NCI-H510A (cell line): ENCODE measurements around the gene LRP10.

Experiments
- DNase-seq: peaks from one replicate; lab custom pipeline; 2025; lab: John Stamatoyannopoulos, UW

LRP10 gene

DNA sequence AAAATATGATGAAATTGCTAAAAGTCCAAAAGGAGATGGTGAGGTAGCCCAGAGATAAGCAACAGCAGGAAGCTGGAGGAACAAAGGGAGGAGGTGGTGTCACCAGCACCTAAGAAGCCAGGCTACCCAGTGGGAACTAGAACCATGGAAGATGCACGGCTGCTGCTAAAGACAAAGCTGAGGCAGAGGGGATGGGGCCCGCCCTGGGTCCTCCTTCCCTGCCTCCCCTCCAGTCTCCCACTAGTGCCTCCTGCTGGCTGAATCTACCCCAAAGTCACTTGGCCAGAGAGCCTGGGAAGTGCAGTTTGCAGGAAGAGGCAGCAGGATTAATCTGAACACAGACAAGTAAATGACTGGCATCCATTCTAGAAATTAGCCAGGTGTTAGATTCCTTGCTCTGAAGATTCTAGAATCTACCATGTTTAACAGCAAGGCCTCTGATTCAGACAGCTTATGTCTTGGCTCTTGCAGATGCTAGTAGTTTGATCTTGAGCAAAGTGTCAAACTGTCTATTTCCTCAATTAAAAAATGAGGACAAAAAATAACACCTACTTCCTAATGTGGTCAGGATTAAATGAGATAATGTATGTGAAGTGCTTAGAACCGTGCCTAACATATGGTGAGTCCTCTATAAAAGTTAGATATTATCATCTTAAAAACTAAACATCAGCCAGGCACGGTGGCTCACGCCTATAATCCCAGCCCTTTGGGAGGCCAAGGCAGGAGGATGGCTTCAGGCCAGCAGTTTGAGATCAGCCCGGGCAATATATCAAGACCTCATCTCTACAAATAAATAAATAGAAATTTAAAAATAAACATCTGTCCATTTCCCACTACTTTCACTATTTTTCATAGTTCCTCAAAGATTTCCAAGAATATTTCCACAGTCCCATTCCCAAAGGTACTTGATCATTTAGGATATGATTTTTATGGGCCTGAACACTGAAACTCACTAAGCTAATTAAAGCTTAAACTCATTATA, 5.8 kb upstream of the LRP10 start:
- no peak for DNase-seq

DNA sequence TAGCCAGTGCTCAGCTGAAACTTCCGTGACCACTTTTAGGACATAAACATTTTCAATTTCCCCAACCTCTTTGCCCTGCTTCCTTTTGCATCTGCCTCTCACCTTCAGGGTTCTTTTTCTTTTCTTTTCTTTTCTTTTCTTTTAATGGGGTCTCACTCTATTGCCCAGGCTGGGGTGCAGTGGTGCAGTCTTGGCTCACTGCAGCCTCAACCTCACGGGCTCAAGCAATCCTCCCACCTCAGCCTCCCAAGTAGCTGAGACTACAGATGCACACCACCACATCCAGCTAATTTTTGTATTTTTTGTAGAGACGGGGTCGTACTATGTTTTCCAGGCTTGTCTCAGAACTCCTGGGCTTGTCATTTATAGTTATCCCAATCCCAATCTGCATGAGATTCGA, 4.7 kb upstream of the LRP10 start:
- no peak for DNase-seq

DNA sequence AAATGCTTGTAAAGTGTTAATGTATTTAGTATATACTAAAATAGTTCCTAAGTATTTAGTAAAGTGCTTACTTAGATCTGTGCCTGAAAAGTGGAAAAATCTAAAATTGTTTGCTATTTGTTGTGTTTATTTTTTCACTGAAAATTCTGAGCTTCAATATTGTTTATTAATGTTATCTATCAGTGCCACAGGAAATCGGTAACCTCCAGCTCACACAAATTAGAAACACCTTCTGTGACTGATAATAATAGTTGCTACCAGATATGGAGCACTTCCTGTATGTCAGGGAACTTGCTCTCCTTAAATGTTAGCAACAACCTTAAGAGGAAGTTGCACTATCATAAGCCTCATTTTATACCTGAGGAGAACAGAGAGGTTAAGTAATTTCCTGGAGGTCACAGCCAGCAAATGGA, 723 bp upstream of the LRP10 start:
- DNase-seq: no peak

DNA sequence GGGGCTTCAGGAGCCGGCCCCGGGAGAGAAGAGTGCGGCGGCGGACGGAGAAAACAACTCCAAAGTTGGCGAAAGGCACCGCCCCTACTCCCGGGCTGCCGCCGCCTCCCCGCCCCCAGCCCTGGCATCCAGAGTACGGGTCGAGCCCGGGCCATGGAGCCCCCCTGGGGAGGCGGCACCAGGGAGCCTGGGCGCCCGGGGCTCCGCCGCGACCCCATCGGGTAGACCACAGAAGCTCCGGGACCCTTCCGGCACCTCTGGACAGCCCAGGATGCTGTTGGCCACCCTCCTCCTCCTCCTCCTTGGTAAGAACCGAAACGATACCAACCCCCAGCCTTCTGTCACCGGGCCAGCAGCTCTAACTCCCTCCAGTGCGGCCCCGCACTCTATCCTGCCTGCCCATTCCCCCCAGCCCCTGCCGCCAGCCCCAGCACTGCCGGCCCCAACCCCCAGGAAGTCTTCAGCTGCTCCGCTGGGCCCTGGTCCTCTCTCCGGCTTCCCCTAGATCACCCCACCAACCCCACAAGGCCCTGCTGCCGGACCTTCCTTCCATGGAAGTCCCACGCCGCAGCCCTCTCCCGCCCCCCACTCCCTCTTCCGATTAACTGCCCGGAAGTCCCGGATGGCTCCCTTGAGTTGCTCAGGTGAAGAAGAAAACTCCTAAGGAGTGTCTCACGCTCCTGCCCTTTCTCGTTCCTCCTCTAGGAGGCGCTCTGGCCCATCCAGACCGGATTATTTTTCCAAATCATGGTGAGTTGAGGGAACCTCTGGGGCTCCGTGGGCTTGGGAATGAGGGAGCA, 693 bp downstream of the LRP10 start:
- DNase-seq: peak; percentile 52

DNA sequence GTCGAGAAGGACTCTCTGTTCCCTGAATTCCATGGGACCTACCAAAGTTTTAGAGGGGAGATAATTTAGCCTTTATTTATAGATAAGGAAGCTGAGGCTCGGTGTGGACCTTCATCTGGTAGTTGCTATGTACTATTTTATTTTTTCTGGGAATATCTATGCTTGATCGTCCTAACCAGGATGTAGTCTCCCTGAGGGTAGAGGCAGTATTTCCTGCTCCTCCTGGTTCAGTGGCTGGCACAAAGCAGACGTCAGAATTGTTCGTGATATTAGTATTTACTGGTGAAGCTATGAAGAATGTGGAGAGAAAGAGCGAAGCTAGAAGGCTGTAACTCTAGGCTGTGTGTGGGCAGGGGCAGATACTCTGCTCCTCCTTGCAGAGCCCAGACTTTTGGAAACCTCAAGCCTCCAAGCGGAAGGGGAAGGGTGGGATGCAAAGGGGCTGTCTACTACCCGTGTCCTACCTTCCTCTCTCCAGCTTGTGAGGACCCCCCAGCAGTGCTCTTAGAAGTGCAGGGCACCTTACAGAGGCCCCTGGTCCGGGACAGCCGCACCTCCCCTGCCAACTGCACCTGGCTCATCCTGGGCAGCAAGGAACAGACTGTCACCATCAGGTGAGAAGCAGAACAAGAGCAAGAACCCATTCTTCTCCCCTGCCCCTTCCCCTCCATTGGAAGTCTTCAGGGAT, 1.4 kb downstream of the LRP10 start:
- DNase-seq: no peak

DNA sequence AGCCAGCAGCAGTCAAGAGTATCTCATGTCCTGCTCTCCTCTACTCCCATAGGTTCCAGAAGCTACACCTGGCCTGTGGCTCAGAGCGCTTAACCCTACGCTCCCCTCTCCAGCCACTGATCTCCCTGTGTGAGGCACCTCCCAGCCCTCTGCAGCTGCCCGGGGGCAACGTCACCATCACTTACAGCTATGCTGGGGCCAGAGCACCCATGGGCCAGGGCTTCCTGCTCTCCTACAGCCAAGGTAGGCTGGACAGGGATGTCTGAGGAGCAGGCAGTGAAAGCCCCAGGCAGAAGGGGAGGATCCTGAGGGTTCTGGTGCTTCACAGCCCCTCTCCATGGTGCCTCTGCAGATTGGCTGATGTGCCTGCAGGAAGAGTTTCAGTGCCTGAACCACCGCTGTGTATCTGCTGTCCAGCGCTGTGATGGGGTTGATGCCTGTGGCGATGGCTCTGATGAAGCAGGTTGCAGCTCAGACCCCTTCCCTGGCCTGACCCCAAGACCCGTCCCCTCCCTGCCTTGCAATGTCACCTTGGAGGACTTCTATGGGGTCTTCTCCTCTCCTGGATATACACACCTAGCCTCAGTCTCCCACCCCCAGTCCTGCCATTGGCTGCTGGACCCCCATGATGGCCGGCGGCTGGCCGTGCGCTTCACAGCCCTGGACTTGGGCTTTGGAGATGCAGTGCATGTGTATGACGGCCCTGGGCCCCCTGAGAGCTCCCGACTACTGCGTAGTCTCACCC, 3.6 kb downstream of the LRP10 start:
- no peak for DNase-seq

DNA sequence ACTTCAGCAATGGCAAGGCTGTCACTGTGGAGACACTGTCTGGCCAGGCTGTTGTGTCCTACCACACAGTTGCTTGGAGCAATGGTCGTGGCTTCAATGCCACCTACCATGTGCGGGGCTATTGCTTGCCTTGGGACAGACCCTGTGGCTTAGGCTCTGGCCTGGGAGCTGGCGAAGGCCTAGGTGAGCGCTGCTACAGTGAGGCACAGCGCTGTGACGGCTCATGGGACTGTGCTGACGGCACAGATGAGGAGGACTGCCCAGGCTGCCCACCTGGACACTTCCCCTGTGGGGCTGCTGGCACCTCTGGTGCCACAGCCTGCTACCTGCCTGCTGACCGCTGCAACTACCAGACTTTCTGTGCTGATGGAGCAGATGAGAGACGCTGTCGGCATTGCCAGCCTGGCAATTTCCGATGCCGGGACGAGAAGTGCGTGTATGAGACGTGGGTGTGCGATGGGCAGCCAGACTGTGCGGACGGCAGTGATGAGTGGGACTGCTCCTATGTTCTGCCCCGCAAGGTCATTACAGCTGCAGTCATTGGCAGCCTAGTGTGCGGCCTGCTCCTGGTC, 4.3 kb downstream of the LRP10 start:
- DNase-seq: no peak

DNA sequence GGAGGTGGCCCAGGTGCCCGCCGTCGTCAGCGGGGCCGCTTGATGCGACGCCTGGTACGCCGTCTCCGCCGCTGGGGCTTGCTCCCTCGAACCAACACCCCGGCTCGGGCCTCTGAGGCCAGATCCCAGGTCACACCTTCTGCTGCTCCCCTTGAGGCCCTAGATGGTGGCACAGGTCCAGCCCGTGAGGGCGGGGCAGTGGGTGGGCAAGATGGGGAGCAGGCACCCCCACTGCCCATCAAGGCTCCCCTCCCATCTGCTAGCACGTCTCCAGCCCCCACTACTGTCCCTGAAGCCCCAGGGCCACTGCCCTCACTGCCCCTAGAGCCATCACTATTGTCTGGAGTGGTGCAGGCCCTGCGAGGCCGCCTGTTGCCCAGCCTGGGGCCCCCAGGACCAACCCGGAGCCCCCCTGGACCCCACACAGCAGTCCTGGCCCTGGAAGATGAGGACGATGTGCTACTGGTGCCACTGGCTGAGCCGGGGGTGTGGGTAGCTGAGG, 5.5 kb downstream of the LRP10 start:
- DNase-seq: no peak

DNA sequence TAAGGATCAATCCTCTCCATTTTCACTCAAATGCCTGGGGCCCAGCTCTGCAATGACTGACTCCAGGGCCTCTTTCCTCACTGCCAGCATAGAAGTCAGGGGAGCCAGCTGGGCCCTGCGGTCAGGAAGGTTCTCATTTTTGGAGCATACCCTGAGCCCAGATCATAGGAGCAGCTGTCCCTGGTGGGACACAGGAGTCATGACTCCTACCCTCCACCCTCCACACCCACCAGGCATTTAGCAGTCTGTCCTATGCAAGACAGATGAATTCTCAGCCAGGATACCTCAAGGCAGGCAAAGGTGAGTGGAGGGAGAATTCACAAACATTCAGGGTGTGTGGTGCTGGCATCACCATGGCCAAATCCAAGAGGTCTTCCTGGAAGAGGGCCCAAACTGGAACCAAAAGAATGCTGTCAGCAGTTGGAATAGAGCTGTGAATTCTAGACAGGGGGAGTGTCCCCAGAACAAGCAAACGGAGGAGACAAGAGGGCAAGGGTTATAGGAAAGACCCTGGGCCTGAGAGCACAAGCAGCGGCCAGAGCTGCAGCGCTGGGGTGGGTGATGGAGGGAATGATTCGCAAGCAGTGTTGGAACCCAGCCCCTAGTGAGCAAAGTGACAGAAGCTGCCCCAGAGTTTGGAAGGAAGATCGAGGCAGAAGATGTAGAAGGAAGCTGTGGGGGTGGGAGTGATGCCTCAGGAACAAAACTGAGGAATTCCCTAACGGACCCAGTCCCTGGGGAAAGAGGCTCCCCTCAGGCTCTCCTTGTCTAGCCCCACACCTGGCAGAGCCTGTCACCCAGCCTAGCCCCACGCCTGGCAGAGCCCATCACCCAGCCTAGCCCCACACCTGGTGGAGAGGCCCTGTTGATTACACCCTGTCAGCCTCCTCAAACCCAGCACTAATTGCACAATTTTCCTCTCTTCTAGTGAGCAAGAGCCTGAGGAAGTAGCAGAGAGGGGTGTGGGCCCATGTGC, 7.0 kb downstream of the LRP10 start:
- DNase-seq: no peak

DNA sequence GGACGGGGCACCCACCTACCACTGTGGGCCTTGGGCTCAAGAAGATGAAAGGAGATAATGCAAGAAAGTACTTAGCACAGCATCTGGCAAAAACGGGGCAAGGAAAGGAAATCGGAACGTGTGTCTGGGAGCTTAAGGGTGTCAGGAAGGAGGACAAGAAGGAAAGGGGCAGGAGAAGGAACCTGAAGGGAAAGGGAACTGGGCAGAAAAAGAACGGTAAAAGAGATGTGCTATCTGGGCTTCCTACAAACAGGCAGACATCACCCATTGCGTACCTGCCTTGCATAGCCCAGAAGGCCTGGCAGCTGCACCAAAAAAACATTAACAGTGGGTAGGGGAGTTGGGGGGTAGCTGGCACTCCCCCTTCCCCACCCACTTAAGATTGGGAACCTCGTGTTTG, 10.5 kb downstream of the LRP10 start:
- DNase-seq: no peak

DNA sequence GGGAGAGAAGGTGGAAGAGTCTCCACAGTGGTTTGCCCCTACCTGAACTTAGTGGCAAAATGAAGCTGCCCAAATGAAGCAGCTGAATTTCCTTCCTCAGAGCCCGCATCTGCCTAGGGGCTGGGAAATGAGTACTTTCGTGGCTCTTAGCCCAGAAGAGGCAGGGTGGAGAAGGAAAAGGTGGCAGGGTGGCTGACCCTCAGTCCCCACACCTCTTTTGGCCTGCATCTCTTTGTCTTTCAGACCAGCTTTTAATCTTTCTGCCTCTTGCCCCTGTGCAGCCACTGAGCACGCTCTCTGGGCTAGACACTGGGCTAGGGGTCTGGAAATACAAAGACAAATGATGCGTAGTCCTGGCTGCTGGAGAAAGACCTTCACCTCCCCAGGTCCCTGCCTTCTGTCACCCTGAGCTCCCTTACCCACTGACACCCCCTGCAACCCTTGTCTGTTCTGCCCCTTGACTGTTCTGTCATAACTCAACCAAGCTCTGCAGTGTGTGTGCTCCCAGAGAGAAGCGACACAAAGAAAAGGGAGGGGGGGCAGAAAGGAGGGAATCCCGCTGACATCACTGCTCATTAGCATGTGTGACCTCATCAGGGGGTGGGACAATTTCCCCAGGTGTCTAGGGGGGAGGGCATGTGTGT, 11.1 kb downstream of the LRP10 start:
- peak; percentile 57 for DNase-seq

DNA sequence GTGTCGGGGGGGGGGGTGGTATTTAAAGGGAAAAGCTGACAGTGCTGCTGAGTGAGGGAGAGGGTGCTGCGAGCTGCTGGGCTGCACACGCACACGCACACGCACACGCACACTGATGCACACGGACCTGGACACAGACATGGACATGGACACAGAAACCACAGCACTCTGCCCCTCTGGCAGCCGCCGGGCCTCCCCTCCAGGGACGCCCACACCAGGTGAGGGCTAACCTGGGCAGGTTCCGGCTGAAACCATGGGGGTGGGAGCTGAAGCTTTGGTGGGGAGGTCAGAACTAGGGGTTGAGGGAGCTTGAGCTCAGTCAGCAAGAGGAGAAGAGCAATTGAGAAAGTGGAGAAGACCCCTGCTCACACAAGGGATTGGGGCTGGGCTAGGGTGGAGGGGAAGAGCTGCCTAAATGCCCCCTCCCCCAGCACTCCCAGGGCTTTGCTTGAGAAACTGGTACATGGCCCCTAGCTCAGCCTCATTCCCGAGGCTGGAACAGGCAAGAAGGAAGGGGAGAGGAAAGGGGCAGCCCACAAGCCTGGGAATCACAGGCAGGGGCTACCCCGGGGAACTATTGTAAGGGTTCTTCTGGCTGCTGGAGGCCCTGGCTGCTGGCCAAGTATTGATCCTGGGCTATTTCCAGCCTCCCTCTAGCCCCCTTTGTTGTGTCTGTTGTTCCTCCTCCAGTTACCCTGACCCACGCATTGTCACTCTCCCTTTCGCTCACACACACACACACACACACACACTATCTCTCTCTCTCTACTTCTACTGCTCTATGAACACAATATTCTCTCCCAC, 11.8 kb downstream of the LRP10 start, which contains the start of gene REM2:
TSS of gene REM2 (plus strand) at position 50 of the 804 bp plus-strand sequence. CDS start at position 116, 66 bp downstream.
- peak; percentile 9 for DNase-seq

DNA sequence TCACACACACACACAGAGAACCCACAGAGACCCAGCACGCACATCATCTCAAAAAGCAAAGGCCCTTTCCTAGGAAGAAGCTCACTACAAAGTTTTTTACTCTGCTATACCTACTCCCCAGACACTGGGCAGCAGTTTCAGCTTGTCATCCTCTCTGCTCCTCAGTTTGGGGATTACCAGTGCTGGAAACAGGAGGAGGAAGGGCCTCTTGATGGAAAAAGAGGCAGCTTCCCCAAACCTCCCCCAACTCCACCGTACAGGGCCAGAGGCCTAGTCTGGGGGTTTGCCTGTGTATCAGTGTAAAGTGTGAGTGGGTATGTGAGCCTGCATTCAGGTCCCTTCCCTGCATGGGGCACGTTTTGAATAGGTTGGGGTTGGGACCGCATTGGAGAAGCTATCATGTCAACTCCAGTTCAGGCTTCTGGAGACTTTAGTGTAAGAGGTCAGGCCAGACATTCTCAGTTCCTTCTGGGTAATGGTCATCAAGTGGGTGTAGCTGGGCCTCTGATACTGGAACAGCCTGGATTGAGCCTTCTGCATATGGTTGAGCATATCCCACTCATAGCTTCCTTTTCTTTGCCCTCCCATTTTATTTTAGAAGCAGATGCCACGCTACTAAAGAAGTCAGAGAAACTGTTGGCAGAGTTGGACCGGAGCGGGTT, 12.7 kb downstream of the LRP10 start:
- no peak for DNase-seq

DNA sequence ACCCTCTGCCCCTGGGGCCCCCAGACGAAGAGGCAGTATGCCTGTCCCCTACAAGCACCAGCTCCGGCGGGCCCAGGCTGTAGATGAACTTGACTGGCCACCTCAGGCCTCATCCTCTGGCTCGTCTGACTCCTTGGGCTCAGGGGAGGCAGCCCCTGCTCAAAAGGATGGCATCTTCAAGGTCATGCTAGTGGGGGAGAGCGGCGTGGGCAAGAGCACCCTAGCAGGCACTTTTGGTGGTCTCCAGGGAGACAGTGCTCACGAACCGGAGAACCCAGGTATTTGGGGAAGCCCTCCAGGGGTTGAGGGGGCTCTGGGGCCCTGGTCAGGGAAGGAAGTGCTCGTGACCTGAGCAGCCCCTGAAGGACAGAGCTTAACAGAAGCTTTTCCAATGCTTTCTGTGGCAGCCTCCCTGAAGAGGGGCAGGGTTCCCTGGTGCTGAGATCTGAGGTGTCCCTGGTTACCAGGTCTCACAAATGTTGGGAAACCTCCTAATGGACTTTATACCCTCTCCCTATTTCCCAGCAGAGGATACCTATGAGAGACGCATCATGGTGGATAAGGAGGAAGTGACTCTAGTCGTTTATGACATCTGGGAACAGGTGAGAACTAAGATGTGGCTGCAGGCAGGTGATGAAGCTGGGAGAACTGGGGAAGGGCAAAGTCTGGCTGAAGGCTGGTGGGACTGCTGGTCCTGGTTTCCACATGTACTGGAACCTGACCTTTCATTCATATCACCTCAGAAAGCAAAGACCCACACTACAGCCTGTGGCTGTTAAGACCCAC, 13.4 kb downstream of the LRP10 start:
- DNase-seq: no peak

DNA sequence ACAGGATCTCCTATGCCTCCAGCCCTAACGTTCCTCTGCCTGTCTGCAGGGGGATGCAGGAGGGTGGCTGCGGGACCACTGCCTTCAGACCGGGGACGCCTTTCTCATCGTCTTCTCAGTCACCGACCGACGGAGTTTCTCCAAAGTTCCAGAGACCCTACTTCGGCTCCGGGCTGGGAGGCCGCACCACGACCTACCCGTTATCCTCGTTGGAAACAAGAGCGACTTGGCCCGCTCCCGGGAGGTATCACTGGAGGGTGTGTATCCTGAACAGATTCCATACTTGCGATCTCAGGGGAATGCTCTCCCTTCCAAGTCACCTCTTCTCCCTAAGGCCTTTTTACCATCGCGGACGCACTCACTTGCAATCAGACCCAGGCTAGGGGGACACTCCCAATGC, 14.4 kb downstream of the LRP10 start:
- DNase-seq: no peak

DNA sequence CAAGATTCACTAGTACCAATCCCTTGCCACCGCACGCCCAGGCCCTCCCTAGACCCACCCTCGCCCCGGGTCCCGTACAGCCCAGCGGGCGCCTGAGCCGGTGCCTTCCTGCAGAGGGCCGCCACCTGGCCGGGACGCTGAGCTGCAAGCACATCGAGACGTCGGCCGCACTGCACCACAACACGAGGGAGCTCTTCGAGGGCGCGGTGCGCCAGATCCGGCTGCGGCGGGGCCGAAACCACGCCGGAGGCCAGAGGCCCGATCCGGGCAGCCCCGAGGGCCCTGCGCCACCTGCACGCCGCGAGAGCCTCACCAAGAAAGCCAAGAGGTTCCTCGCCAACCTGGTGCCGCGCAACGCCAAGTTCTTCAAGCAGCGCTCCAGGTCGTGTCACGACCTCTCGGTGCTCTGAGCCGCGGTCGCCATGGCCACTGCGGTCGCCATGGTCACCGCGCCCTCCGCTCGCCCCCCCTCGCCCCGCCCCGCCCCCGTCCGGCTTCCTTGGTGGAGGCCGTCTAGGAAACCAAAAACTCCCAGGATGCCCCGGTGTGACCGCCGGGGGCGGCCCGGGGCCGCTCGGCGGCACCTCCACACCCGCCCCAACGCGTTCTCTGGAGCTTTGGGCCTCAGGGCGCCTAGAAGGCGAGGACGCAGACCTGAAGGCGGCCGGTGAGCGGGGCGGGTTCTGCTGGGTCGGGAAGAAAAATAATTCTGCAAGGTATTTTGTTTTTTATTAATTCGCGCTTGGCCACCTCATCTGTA, 15.1 kb downstream of the LRP10 start:
- peak; percentile 75 for DNase-seq
